GM12878 (cell line): ENCODE data around the gene GARIN5A. TPM values are rescaled to one million over a fixed set of nuclear protein-coding genes. Genes with fewer than 3 reads are reported as not detected.

Experiments
- ATAC-seq: fragments of 200-7000 bp; cut with Tn5 transposase; 3 replicates; pipeline ENCODE4 v1.9.1; 2020; ENCODE audit warnings: mild to moderate bottlenecking, moderate library complexity
- BruUV-seq: library from RNA; stranded (reverse); fragments of 400-500 nt; replicated peaks from 2 replicates; lab custom pipeline; 2021; lab: Mats Ljungman, UMichigan
- CTCF ChIA-PET: fragments of 300-600 bp; sonication (Branson Sonifier 250); formaldehyde crosslinking; extraction: SDS; loops from one replicate; lab custom pipeline; 2021; ENCODE audit warnings: inconsistent platforms; lab: Yijun Ruan, JAX
- POLR2A ChIA-PET: fragments of 350-600 bp; formaldehyde crosslinking; extraction: SDS; loops from one replicate; lab custom pipeline; 2021; ENCODE audit warnings: inconsistent platforms; lab: Charles Lee
- RAD21 ChIA-PET: fragments of 300-600 bp; sonication (Branson Sonifier 250); formaldehyde crosslinking; loops from one replicate; lab custom pipeline; 2023; ENCODE audit warnings: antibody characterized with exemption; ENCODE audit not compliant: unreplicated experiment; lab: Charles Lee
- SMC1A ChIA-PET: fragments of 300-600 bp; sonication (Branson Sonifier 250); formaldehyde crosslinking; loops from one replicate; lab custom pipeline; 2023; ENCODE audit not compliant: unreplicated experiment, uncharacterized antibody; lab: Charles Lee
- DNase-seq: peaks from one replicate; pipeline ENCODE4 v3.0.0-alpha.2; 2011; ENCODE audit warnings: low read depth, low spot score
- FAIRE-seq: peaks from 3 replicates; lab custom pipeline; 2011; peaks lifted over from hg19 to GRCh38; lab: Jason Lieb, UNC
- H2AFZ ChIP-seq: 2 replicates; pipeline ENCODE4 v1.6.0; 2011; ENCODE audit warnings: low read depth, low read length, control low read depth; ENCODE audit not compliant: control insufficient read depth
- H3K27ac ChIP-seq: 2 replicates; pipeline ENCODE4 v1.5.1; 2011; ENCODE audit warnings: control low read depth; ENCODE audit not compliant: control insufficient read depth, insufficient read depth
- H3K27me3 ChIP-seq, 2 experiments: replicated peaks in 1 of 2; 2 replicates each; pipeline versions ENCODE4 v1.6.0 to v1.6.1; 2011; ENCODE audit warnings: low read length in 1 of 2; ENCODE audit not compliant: control insufficient read depth in 2 of 2, insufficient read depth in 2 of 2
- H3K36me3 ChIP-seq, 2 experiments: 2 replicates each; pipeline ENCODE4 v1.5.1; 2011; ENCODE audit warnings: low read length in 1 of 2; ENCODE audit not compliant: control insufficient read depth in 2 of 2, insufficient read depth in 2 of 2
- H3K4me1 ChIP-seq: 2 replicates; pipeline ENCODE4 v1.6.1; 2011; ENCODE audit warnings: mild to moderate bottlenecking, low read length, moderate library complexity, mixed read lengths; ENCODE audit not compliant: control insufficient read depth, insufficient read depth
- H3K4me2 ChIP-seq: 2 replicates; pipeline ENCODE4 v1.6.0; 2011; ENCODE audit warnings: control low read depth; ENCODE audit not compliant: control insufficient read depth, insufficient read depth
- H3K4me3 ChIP-seq: fragments of 200-600 bp; sonication (generic); 2 replicates; pipeline ENCODE4 v1.5.1; 2016
- H3K79me2 ChIP-seq: 2 replicates; pipeline ENCODE4 v1.6.0; 2011; ENCODE audit warnings: low read length; ENCODE audit not compliant: control insufficient read depth, insufficient read depth
- H3K9ac ChIP-seq: 2 replicates; pipeline ENCODE4 v1.8.0; 2011; ENCODE audit warnings: low read length, control low read depth, mixed read lengths; ENCODE audit not compliant: control insufficient read depth, insufficient read depth
- H3K9me3 ChIP-seq: replicated peaks from 3 replicates; pipeline ENCODE4 v1.5.1; 2011; ENCODE audit warnings: mild to moderate bottlenecking, low read length; ENCODE audit not compliant: control insufficient read depth, insufficient read depth
- H4K20me1 ChIP-seq: 2 replicates; pipeline ENCODE4 v1.6.0; 2011; ENCODE audit not compliant: control insufficient read depth, insufficient read depth
- CHD4 ChIP-seq: fragments of 200-600 bp; sonication (generic); IDR thresholded peaks from 2 replicates; pipeline ENCODE4 v1.6.1; 2016; ENCODE audit warnings: mild to moderate bottlenecking
- CREB1 ChIP-seq: IDR thresholded peaks from 2 replicates; pipeline ENCODE4 v1.6.1; 2012; ENCODE audit warnings: low read depth, mild to moderate bottlenecking, inconsistent platforms
- FOS ChIP-seq: IDR thresholded peaks from 3 replicates; pipeline ENCODE4 v1.6.1; 2011; ENCODE audit warnings: borderline replicate concordance; ENCODE audit not compliant: insufficient read length; ENCODE audit errors: extremely low read depth
- FOXK2 ChIP-seq: fragments of 450-650 bp; IDR thresholded peaks from 2 replicates; pipeline ENCODE4 v1.6.1; 2017; ENCODE audit warnings: mild to moderate bottlenecking, moderate library complexity
- HDAC6 ChIP-seq: fragments of 200-600 bp; sonication (generic); IDR thresholded peaks from one replicate; pipeline ENCODE4 v1.8.0; 2017; ENCODE audit warnings: antibody characterized with exemption; ENCODE audit not compliant: unreplicated experiment
- NBN ChIP-seq: fragments of 450-650 bp; IDR thresholded peaks from 2 replicates; pipeline ENCODE4 v1.6.1; 2016
- RB1 ChIP-seq: fragments of 450-650 bp; formaldehyde crosslinking; IDR thresholded peaks from 2 replicates; pipeline ENCODE4 v1.6.1; 2017; ENCODE audit warnings: mild to moderate bottlenecking, borderline replicate concordance
- SIX5 ChIP-seq: IDR thresholded peaks from 2 replicates; pipeline ENCODE4 v1.6.1; 2011; ENCODE audit warnings: mild to moderate bottlenecking, low read depth, low read length, moderate library complexity; ENCODE audit not compliant: severe bottlenecking
- SPI1 ChIP-seq: IDR thresholded peaks from 2 replicates; pipeline ENCODE4 v1.6.1; 2011; ENCODE audit warnings: low read depth, mild to moderate bottlenecking, low read length, moderate library complexity, borderline replicate concordance; ENCODE audit not compliant: insufficient read depth
- STAT1 ChIP-seq: fragments of 450-650 bp; conservative IDR thresholded peaks from 2 replicates; pipeline ENCODE4 v1.6.1; 2014; ENCODE audit warnings: antibody characterized with exemption, mild to moderate bottlenecking
- SUZ12 ChIP-seq: fragments of 200-600 bp; sonication (generic); IDR thresholded peaks from one replicate; pipeline ENCODE4 v1.6.1; 2018; ENCODE audit warnings: antibody characterized with exemption, mild to moderate bottlenecking; ENCODE audit not compliant: unreplicated experiment
- WRNIP1 ChIP-seq: IDR thresholded peaks from 2 replicates; pipeline ENCODE4 v1.6.1; 2011; ENCODE audit warnings: low read depth, low read length, improper control_type of control experiment, borderline replicate concordance
- YBX1 ChIP-seq: fragments of 450-650 bp; IDR thresholded peaks from 2 replicates; pipeline ENCODE4 v1.6.1; 2016; ENCODE audit warnings: antibody characterized with exemption
- ZNF207 ChIP-seq: fragments of 450-650 bp; IDR thresholded peaks from 2 replicates; pipeline ENCODE4 v1.6.1; 2014; ENCODE audit warnings: antibody characterized with exemption, mild to moderate bottlenecking, borderline replicate concordance
- ZNF384 ChIP-seq: IDR thresholded peaks from 2 replicates; pipeline ENCODE4 v1.6.1; 2012; ENCODE audit warnings: low read depth, mild to moderate bottlenecking, low read length, improper control_type of control experiment, borderline replicate concordance
- WGBS: methylation state at CpG from one replicate; pipeline ENCODE4 v1.1.6; 2016; ENCODE audit warnings: low lambda C conversion rate; ENCODE audit not compliant: insufficient replicate concordance, insufficient coverage; ENCODE audit errors: missing lambda C conversion rate; 5-methylcytosine and 5-hydroxymethylcytosine counted together
- in situ Hi-C: fragments of 300-500 bp; cut with MboI; formaldehyde crosslinking; loops from 9 replicates; pipeline ENCODE4 v1.14.3; 2018; ENCODE audit warnings: mixed read lengths
- intact Hi-C: fragments of 100-400 bp; cut with micrococcal nuclease; formaldehyde crosslinking; loops from one replicate; pipeline ENCODE4 v1.14.2; 2022; ENCODE audit not compliant: unreplicated experiment
- polyA plus RNA-seq, 11 experiments: library from polyadenylated mRNA; depleted of rRNA in 4 of 11; unstranded in 6 of 11; stranded (reverse) in 5 of 11; fragments of >200 nt; fragmentation: Nextera tagmentation in 4 of 11; fragmentation: Illumina TruSeq in 1 of 11; extraction: Ambion mirVana in 4 of 11; extraction: Trizol in 1 of 11; gene quantifications; 1 replicate in 1 of 11; 2 replicates in 10 of 11; pipeline versions ENCODE4 v1.2.1 to v1.2.3, GENCODE V29; 2011 to 2016; ENCODE audit warnings: inconsistent platforms in 2 of 11, missing spikeins in 2 of 11, low read depth in 1 of 11
- total RNA-seq, 4 experiments: library from RNA; depleted of rRNA in 3 of 4; stranded (reverse); fragments of >200 nt in 3 of 4; fragmentation: Illumina TruSeq in 1 of 4; extraction: Trizol in 1 of 4; gene quantifications; 2 replicates each; pipeline versions ENCODE4 v1.2.1 to v1.2.3, GENCODE V29; 2013 to 2021
- TF ChIP-seq, protein P1 (sequence below): fragments of 450-650 bp; IDR thresholded peaks from 2 replicates; pipeline ENCODE4 v1.6.1; 2018; ENCODE audit warnings: mild to moderate bottlenecking, low read depth, moderate library complexity; ENCODE audit not compliant: partially characterized antibody
- TF ChIP-seq, protein P2 (sequence below): IDR thresholded peaks from 2 replicates; pipeline ENCODE4 v1.6.1; 2011; ENCODE audit warnings: borderline replicate concordance, low read depth, mild to moderate bottlenecking, moderate library complexity, mixed read lengths, low read length; ENCODE audit not compliant: insufficient read depth; ENCODE audit errors: extremely low read length
- TF ChIP-seq, protein P3 (sequence below): IDR thresholded peaks from 2 replicates; pipeline ENCODE4 v1.6.1; 2012; ENCODE audit warnings: low read length, inconsistent platforms

Gene GARIN5A
- total and polyA plus RNA-seq, 10 of the 15 experiments (the other 5 are each of a cell fraction or from before 2014, with no cell fraction given) = 0.18 to 1.2 (median 0.24) TPM; not detected in 6

DNA sequence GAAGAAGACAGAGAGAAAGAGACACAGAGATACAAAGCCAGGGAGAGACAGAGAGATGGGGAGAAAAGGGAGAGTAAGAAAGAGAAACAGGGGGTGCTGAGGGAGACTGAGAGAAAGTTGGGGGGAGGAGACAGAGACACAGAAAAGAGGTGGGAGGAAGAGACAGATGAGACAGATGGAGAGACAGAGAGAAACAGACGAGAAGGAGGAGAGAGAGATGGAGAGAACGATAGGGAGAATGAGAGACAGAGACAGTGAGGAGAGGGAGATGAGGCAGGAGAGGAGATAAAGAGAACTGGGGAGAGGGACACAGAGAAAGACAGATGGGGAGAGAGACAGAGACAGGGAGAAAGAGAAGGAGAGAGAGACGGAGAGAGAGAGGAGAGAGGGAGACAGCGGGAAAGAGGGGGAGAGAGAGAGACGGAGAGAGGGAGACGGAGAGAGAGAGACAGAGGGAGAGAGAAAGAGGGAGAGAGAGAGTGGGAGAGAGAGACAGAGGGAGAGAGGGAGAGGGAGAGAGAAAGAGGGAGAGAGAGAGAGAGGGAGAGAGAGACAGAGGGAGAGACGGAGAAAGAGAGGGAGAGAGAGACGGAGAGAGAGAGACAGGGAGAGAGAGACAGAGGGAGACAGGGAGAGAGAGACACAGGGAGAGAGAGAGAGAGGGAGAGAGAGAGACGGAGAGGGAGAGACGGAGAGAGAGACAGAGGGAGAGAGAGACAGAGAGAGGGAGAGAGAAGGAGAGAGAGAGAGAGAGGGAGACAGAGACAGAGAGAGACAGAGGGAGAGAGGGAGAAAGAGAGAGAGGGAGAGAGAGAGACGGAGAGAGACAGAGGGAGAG is 21.8 kb upstream of the GARIN5A start:
- Histone ChIP-seq H3K79me2 (no peaks in the 10 kb centered on the region), H3K9me3 (no peaks in the 10 kb centered on the region), H2AFZ (no peak overlapping the region), H3K9ac (no peak overlapping the region), H3K27ac (no peak overlapping the region), H3K36me3 (no peaks in the 10 kb centered on the region), H3K4me2 (no peak overlapping the region), H3K4me3 (no peak overlapping the region), H3K27me3 (no peaks in the 10 kb centered on the region), H3K4me1 (no peaks in the 10 kb centered on the region), H4K20me1 (no peaks in the 10 kb centered on the region)
- TF ChIP-seq ZNF207 = no peak
- TF ChIP-seq, protein P1, sequence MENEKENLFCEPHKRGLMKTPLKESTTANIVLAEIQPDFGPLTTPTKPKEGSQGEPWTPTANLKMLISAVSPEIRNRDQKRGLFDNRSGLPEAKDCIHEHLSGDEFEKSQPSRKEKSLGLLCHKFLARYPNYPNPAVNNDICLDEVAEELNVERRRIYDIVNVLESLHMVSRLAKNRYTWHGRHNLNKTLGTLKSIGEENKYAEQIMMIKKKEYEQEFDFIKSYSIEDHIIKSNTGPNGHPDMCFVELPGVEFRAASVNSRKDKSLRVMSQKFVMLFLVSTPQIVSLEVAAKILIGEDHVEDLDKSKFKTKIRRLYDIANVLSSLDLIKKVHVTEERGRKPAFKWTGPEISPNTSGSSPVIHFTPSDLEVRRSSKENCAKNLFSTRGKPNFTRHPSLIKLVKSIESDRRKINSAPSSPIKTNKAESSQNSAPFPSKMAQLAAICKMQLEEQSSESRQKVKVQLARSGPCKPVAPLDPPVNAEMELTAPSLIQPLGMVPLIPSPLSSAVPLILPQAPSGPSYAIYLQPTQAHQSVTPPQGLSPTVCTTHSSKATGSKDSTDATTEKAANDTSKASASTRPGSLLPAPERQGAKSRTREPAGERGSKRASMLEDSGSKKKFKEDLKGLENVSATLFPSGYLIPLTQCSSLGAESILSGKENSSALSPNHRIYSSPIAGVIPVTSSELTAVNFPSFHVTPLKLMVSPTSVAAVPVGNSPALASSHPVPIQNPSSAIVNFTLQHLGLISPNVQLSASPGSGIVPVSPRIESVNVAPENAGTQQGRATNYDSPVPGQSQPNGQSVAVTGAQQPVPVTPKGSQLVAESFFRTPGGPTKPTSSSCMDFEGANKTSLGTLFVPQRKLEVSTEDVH = no peak
- no peak for TF ChIP-seq FOXK2
- TF ChIP-seq FOS = no peak
- TF ChIP-seq NBN = no peak
- TF ChIP-seq CREB1 = no peak
- TF ChIP-seq SIX5 = no peak
- no peak for TF ChIP-seq SPI1
- TF ChIP-seq, protein P2, sequence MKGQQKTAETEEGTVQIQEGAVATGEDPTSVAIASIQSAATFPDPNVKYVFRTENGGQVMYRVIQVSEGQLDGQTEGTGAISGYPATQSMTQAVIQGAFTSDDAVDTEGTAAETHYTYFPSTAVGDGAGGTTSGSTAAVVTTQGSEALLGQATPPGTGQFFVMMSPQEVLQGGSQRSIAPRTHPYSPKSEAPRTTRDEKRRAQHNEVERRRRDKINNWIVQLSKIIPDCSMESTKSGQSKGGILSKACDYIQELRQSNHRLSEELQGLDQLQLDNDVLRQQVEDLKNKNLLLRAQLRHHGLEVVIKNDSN = no peak
- TF ChIP-seq CHD4 = no peak
- TF ChIP-seq, protein P3, sequence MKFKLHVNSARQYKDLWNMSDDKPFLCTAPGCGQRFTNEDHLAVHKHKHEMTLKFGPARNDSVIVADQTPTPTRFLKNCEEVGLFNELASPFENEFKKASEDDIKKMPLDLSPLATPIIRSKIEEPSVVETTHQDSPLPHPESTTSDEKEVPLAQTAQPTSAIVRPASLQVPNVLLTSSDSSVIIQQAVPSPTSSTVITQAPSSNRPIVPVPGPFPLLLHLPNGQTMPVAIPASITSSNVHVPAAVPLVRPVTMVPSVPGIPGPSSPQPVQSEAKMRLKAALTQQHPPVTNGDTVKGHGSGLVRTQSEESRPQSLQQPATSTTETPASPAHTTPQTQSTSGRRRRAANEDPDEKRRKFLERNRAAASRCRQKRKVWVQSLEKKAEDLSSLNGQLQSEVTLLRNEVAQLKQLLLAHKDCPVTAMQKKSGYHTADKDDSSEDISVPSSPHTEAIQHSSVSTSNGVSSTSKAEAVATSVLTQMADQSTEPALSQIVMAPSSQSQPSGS = no peak
- TF ChIP-seq ZNF384 = no peak
- TF ChIP-seq STAT1 = no peak
- TF ChIP-seq SUZ12 = no peak
- TF ChIP-seq YBX1 = no peak
- no peak for TF ChIP-seq WRNIP1
- TF ChIP-seq HDAC6 = no peak
- TF ChIP-seq RB1 = no peak
- ATAC-seq (no peak), DNase-seq (no peak), FAIRE-seq (no peak)
- 46% methylated on average over 11 of the region's 11 CpGs for WGBS
- ChIA-PET CTCF (no interaction called here), RAD21 (no interaction called here), SMC1A (no interaction called here), POLR2A (no interaction called here)
- intact Hi-C loops = no loop called here
- in situ Hi-C loops = no loop called here
- no TSS peak for BruUV-seq
